NCI-H146 treated with DMSO at 0.1 percent for 48 hours (cell line): ENCODE results near the gene PANK4.

Source experiments
- DNase-seq: peaks from one replicate; lab custom pipeline; 2025; ENCODE audit not compliant: unreplicated experiment; lab: John Stamatoyannopoulos, UW

Gene PANK4

DNA sequence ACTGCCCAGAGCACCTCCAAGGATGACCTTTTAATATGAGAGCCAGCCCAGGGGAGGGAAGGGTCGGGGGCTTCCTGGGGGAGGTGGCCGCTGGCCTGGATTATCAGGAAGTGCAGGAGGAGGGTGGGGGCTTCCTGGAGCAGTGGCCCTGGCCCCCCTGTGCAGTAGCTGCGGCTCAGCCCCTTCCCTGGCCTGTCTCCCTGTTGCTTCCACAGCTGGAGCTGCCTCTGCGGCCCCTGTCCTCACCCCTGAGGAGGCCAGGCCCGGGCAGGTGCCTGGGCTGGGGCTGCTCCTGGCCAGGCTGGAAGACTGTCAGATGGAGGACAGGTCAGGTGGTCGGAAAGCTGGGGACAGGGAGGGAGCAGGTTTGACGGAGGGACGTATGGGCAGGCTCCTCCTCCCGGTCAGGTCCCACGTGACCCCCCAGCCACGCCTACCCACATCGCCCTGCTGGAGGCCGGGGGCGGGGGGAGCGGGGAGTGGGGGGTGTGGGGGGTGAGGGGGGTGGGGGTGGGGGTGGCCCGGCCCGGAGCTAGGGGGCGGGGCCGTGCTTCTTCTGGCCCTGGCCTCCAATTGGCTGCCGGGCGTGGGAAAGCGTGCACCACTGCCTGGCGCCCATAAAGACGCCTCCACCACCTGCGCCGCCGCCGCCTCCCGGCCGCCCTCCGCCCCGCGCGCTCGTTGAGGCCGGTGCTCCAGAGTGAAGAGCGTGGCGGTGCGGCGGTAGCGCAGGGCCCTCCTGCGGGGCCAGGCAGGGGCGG lies 19.5 kb upstream of the PANK4 start:
- DNase-seq: peak; percentile 70

DNA sequence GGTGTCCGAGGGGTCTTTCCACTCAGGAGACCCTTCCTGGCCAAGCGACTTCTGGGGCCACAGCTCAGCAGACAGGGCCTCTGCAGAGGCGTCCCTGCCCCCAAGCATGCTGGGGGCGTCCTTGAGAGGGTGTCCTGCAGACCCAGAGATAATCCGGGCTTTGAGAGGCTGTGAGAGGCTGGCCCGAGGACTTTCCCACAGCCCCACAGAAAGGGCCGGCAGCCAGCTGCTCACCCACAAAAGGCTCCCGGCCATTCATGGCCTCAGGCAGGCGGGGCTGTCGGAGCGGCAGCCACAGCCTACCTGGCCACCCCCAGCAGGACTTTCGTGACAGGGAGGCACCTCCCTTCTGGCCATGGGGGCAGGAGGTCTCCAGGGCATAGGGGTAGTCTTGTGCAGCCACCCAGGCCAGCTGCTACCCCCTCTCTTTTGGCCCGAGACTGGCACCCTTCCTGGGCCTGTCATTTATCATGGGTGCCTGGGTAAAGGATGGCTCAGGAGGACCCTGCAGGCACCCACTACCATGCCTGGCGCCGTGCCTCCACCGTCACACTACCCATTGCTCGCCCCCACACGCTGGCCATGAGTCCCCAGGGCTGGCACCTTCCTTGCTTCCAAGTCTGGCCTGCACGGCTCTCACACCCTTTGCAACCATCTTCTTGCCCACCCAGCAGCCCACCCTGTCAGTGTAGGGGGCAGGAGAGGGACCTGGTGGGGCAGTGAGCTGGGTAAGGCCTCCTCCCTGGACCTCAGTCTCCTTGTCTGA lies 18.7 kb upstream of the PANK4 start:
- DNase-seq: no peak

DNA sequence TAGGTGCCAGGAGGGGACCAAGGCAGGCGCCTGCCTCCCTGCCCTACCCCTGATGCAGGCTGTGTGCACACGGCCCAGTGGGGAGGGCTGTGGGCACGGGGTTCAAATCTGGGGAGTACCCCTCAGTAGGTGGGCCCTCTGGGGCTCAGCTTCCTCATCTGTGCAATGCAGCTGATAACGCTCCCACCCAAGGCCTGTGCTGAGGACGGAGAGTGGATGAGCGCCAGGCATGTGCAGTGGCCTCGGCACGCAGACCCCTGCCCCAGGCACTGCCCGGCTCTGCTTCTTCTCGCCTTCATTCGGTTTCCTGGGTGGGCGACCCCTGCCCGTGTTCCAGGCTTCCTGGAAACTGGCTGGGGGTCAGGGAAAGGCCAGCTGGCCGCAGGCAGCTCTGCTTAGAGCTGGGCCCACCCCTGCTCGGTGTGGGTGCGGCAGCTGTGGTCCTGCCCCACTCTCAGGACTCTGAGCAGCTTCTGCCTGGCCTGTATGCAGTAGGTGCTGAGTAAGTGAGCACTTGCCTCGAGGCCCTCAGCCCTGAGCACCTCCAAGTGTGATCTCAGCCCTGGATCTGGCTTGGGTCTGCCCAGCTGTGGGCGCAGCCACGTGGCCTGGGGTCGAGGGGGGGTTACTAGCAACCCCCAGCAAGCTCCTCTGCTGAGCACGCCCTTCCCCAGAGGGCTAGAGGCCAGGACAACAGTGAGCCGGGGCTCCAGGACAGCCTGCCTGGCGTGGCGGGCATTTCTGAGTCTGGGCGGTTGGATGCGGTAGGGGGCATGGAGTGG lies 17.9 kb upstream of the PANK4 start:
- DNase-seq: no peak

DNA sequence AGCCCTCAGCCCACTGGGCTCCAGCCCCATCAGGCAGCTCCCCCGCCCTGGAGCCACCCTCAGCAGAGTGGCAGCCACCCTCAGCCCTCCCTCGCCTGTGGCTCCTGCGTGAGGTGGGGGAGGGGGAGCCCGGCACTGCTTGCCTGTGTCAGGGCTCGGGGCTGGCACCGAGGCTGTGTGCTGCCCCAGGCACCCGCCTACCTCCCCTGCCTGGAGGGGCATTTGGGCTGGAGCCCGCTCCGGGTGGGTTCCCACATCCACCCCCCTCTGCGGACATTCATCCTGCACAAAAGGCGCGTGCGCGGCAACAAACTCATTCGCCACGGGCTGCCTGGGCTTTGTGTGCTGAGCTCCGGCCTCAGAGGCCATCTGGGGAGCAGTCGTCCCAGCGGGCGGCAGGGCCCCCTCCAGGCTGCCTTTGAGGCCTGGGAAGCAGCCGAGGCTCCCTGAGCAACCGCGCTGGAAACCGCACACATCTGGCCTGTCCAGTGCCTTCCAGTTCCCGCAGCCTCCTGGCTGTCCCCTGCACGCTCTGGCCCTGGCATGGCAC lies 17.2 kb upstream of the PANK4 start:
- no peak for DNase-seq

DNA sequence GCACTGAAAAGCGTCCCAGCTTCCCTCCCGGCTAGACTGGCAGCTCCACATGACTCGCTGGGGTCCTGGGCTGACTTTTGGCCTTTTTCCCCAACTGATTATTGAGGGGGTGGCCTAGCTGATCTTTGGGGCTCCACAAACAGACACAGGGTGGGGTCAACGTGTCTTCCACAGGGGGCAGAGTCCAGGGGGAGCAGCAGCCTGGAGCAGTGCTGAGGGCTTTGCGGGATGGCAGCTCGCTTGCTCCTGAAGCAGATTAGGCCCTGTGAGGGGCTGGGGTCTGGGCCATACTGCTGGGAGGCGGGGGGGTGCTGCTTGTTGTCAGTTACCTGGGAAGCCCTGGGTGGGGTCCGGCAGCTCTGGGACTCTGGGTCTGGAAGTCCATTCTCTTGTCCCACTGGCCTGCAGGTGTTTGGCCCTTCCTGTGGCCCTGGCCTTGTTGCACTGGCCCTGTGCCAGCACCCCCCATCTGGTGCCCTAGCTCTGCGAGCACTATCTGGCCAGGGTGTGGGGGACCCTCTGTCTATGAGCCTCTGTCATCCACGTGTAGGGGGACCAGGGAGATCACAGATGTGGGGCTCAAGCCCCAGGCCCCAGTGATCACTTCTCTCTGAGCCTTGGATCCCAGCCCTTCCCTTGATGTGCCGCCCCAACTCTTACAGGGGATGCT lies 16.0 kb upstream of the PANK4 start:
- DNase-seq: no peak

- peak; percentile 45 for DNase-seq
These were observed 15.3 kb upstream of the PANK4 start for GRCh38 chr1:2541619-2542245.

GRCh38 chr1:2540816-2541492 lies 14.6 kb upstream of the PANK4 start:
- no peak for DNase-seq

- DNase-seq: no peak
These were observed 13.0 kb upstream of the PANK4 start for GRCh38 chr1:2539312-2539907.

GRCh38 chr1:2538872-2539271 lies 12.5 kb upstream of the PANK4 start:
- no peak for DNase-seq

- DNase-seq: no peak
These were observed 12.0 kb upstream of the PANK4 start for GRCh38 chr1:2538376-2538775.

- no peak for DNase-seq
These were observed 11.4 kb upstream of the PANK4 start for GRCh38 chr1:2537784-2538115.

GRCh38 chr1:2535981-2536380 lies 9.6 kb upstream of the PANK4 start:
- DNase-seq: no peak

- DNase-seq: no peak
These were observed 9.1 kb upstream of the PANK4 start for GRCh38 chr1:2535455-2535854.

GRCh38 chr1:2534687-2535441 lies 8.5 kb upstream of the PANK4 start:
- DNase-seq: no peak

DNA sequence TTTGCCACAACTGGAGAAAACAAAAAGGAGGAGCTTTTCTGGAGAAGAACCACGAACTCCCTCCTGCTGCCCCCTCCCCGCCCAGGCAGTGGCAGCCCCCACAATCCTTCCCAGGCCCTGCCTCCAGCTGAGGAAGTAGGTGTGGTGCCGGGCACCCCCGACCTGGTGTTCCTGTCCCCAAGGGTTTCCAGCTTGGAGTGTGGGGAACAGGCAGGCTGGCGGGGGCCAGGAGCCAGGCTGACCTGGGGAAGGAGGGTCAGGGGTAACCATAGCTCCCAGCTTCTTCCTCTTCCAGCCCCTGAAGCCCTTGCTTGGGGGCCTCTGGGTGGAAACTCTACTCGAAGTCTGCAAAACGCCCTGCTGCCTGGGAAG lies 7.9 kb upstream of the PANK4 start:
- DNase-seq: no peak

- DNase-seq: no peak
These were observed 7.0 kb upstream of the PANK4 start for GRCh38 chr1:2533365-2533764.

- no peak for DNase-seq
These were observed 6.2 kb upstream of the PANK4 start for GRCh38 chr1:2532485-2533160.
